HFFc6 (cell line): ENCODE measurements around the gene AP1S2. TPM values are rescaled to one million over a fixed set of nuclear protein-coding genes. Genes with fewer than 3 reads are reported as not detected.
A peak's percentile ranks its signal among the peaks of the same experiment; 100 is the strongest.

Experiments
- DNase-seq: peaks from one replicate; pipeline ENCODE4 v3.0.0-alpha.2; 2018
- H3K27ac Mint-ChIP-seq: 2 replicates; pipeline ENCODE4 v1.8.0; 2020; ENCODE audit warnings: mild to moderate bottlenecking, mixed read lengths
- H3K27me3 Mint-ChIP-seq: 2 replicates; pipeline ENCODE4 v1.8.0; 2021; ENCODE audit warnings: mild to moderate bottlenecking, moderate library complexity, mixed read lengths; ENCODE audit not compliant: insufficient read depth
- H3K36me3 Mint-ChIP-seq: 2 replicates; pipeline ENCODE4 v1.8.0; 2021; ENCODE audit warnings: low read depth, mixed read lengths
- H3K4me1 Mint-ChIP-seq: 2 replicates; pipeline ENCODE4 v1.8.0; 2020; ENCODE audit warnings: low read depth, mixed read lengths
- H3K4me3 Mint-ChIP-seq: 2 replicates; pipeline ENCODE4 v1.8.0; 2020; ENCODE audit warnings: mild to moderate bottlenecking, moderate library complexity, mixed read lengths
- H3K9me3 Mint-ChIP-seq: 2 replicates; pipeline ENCODE4 v1.8.0; 2020; ENCODE audit warnings: mild to moderate bottlenecking, mixed read lengths
- CTCF ChIP-seq: fragments of 200-600 bp; sonication (generic); IDR thresholded peaks from 2 replicates; pipeline ENCODE4 v1.5.0; 2021; ENCODE audit warnings: antibody characterized with exemption, mild to moderate bottlenecking
- total RNA-seq, 6 experiments: library from RNA; stranded (reverse); fragmentation: NEBNext Ultra II Directional; extraction: Animal tissue kit (Norgen Biotek cat#: 25700); gene quantifications; 2 replicates in 1 of 6; 3 replicates in 5 of 6; pipeline ENCODE4 v1.2.3, GENCODE V29; 2021

AP1S2 gene
- total RNA-seq, 6 experiments from 2014 or later, result 18.5 to 23.0 (median 20.7) TPM

GRCh38 chrX:15829217-15829616, 25.4 kb downstream of the AP1S2 start:
- no peak for DNase-seq
- no peaks in the 10 kb centered on the region for H3K9me3 Mint-ChIP-seq
- H3K27ac Mint-ChIP-seq, result no peak overlapping the region
- no peak overlapping the region for H3K4me3 Mint-ChIP-seq
- H3K4me1 Mint-ChIP-seq, result no peaks in the 10 kb centered on the region
- no peak for TF ChIP-seq CTCF
- H3K27me3 Mint-ChIP-seq, result no peaks in the 10 kb centered on the region
- no peaks in the 10 kb centered on the region for H3K36me3 Mint-ChIP-seq

- Mint-ChIP-seq H3K27me3 (0 out of 2 replicates have a peak, but pooled peaks cover 2% of the 10 kb centered on the region), H3K4me3 (no peak overlapping the region), H3K36me3 (peaks cover 6% of the 10 kb centered on the region; the same call in 1 of the 2 replicates), H3K9me3 (no peaks in the 10 kb centered on the region), H3K27ac (no peak overlapping the region), H3K4me1 (no peaks in the 10 kb centered on the region)
- no peak for TF ChIP-seq CTCF
- no peak for DNase-seq
Observed at GRCh38 chrX:15825936-15826335, 28.7 kb downstream of the AP1S2 start.

- no peaks in the 10 kb centered on the region for H3K9me3 Mint-ChIP-seq
- no peak for DNase-seq
- H3K36me3 Mint-ChIP-seq, result peaks cover 15% of the 10 kb centered on the region; the same call in 1 of the 2 replicates
- no peaks in the 10 kb centered on the region for H3K4me1 Mint-ChIP-seq
- no peak overlapping the region for H3K4me3 Mint-ChIP-seq
- H3K27ac Mint-ChIP-seq, result no peak overlapping the region
- H3K27me3 Mint-ChIP-seq, result 0 out of 2 replicates have a peak, but pooled peaks cover 2% of the 10 kb centered on the region
- TF ChIP-seq CTCF, result no peak
Observed at GRCh38 chrX:15822922-15823321, 31.7 kb downstream of the AP1S2 start.

- no peak for TF ChIP-seq CTCF
- peak overlapping the region; percentile 7; the same call in 1 of the 2 replicates for H3K27ac Mint-ChIP-seq
- no peak overlapping the region for H3K4me3 Mint-ChIP-seq
- DNase-seq, result no peak
- H3K4me1 Mint-ChIP-seq, result peaks cover 8% of the 10 kb centered on the region; the same call in 1 of the 2 replicates
- 0 out of 2 replicates have a peak, but pooled peaks cover 2% of the 10 kb centered on the region for H3K27me3 Mint-ChIP-seq
- no peaks in the 10 kb centered on the region for H3K9me3 Mint-ChIP-seq
- peaks cover 15% of the 10 kb centered on the region; the same call in 1 of the 2 replicates for H3K36me3 Mint-ChIP-seq
Observed at GRCh38 chrX:15820106-15821073, 34.2 kb downstream of the AP1S2 start.

GRCh38 chrX:15816886-15817285, 37.7 kb downstream of the AP1S2 start:
- Mint-ChIP-seq H3K36me3 (peaks cover 22% of the 10 kb centered on the region; the same call in 1 of the 2 replicates), H3K4me3 (no peak overlapping the region), H3K27ac (no peak overlapping the region; the same call in 1 of the 2 replicates), H3K9me3 (no peaks in the 10 kb centered on the region), H3K27me3 (no peaks in the 10 kb centered on the region), H3K4me1 (peaks cover 8% of the 10 kb centered on the region; the same call in 1 of the 2 replicates)
- no peak for DNase-seq
- no peak for TF ChIP-seq CTCF
